GM21390 (cell line): ENCODE results near the gene REST.
A peak's percentile ranks its signal among the peaks of the same experiment; 100 is the strongest.

Source experiments
- ATAC-seq: cut with Tn5 transposase; IDR thresholded peaks from one replicate; pipeline ENCODE4 v1.9.1; 2021; ENCODE audit not compliant: unreplicated experiment

Gene REST

DNA sequence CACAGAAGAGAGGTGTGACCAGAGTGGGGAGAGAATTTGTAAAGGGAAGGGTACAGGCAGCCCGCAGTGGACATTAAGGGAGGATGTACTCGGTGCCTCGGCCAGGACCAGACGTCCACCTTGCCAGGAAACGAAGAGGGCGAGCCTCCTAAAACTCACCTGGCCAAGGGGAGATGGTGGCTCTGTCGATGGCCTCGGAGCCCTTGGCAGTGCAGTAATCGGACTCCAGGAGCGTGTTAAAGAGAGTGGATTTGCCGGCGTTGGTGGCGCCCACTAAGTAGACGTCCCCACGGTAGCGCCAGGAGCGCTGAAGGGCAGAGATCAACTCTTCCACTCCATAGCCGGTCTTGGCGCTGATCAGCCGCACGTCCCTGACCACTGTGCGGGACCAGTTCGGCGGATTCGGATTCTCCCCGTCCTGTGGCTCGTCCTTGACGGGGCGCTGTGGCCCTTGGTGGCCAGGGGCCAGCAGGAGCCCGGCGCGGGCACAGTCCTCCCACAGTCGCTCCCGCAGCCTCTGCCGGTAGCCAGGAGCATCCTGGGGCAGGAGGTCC lies 68.7 kb downstream of the REST start:
- ATAC-seq = no peak

DNA sequence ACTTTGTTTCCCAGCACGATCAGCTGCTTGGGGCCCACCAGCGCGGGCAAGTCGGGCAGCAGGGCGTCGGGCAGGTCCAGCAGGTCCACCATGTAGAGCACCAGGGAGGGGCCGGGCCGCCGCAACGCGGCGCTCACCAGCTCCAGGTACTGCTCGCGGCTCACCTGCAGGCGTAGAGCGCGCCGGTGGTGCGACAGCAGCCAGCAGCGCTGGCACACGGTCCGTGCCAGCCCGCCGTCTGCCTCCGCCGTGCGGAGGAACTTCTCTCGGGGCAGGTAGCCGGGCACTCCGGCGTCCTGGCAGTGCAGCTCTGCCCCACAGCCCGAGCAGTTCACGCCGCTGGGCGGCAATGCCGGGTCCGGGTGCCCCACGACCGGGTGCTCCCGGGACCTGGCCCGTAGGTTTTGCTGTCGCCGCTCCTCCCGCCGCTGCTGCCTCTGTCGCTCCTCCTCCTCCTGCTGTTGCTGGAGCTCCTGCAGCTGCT lies 69.2 kb downstream of the REST start:
- ATAC-seq = peak; percentile 28

DNA sequence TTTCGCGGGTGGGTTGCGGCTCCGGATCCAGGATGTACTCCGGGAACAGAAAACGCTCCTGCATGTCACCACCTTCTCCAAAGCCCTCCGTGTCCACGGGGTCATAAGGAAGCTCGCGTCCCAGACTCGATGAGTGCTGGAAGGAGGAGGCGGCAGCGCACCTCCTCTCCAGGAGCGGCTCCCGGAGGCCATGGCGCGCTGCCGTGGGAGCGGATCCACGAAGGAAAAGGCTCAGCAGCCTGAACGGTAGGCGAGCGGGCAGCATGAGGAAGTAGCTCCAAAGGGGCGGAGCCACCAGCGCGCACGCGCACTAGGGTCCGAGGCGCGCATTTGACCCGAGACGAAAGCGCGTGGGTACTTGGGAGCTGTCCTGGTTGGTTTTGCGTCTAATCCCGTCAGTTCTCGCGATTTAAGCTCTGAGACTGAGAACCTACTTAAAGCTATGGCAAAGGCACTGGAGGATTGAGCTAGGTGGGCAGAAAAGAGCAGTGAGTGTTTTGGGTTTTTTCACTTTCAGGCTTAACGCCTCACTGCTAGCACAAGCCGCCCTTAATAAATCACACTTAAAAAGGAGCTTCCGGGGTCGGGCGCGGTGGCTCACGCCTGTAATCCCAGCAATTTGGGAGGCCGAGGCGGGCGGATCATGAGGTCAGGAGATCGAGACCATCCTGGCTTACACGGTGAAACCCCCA lies 69.8 kb downstream of the REST start, which contains the start of gene NOA1:
NOA1 (minus strand) TSS at position 286 of the 692 bp plus-strand sequence; CDS start at position 265, 21 bp downstream.
- ATAC-seq = peak; percentile 82

DNA sequence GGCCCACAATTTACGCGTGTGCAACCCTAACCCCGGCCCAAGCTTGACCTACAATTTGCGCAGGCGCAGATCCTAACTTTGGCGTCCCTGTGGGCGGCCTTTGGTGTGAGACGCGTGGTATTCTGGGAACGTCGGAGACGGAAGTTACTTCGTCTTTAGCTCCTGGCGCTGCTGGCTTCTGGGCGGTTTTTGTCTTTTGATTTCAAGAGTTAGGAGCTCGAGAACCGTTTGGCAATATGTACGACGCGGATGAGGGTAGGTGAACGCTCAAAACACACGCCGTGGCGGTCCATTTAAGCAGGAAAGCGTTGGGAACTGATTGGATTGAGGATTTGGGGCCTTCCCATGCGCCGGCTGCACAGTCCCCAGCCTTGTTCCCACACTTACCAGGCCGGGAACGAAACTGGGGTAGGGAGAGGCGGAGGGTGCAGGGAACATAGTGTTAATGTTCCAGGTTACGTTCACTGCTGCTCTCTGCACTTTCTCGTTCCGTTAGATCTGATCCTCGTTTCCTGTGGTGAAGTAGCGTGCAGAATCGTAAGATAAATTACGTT lies 71.1 kb downstream of the REST start, which contains the start of gene POLR2B:
POLR2B (plus strand) TSS at position 147 of the 554 bp plus-strand sequence; CDS start at position 237, 90 bp downstream.
- ATAC-seq = peak; percentile 50

DNA sequence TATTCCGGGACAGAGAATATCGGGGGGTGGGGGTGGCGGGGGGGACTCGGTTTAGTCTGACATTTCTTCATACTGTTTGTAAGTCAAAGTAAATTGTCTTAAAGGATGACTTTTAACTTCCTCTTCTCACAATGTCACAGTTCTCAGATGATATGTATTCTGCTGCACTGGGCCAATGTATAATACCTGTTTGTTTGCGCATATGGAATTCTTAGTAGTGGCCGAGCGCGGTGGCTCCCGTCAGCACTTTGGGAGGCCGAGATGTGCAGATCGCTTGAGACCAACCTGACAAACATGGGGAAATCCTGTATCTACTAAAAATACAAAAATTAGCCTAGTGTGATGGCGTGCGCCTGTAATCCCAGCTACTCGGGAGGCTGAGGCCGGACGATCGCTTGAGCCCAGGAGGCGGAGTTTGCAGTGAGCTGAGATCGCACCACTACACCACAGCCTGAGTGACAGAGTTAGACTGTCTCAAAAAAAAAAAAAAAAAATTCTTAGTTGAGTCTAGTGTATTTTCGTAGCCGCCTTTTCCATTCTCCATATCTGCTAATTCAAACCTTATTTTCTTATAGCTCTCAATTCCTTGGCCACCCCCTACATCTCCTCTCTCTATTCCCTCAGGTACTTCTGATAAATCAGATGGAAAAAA lies 71.8 kb downstream of the REST start:
- no peak for ATAC-seq

DNA sequence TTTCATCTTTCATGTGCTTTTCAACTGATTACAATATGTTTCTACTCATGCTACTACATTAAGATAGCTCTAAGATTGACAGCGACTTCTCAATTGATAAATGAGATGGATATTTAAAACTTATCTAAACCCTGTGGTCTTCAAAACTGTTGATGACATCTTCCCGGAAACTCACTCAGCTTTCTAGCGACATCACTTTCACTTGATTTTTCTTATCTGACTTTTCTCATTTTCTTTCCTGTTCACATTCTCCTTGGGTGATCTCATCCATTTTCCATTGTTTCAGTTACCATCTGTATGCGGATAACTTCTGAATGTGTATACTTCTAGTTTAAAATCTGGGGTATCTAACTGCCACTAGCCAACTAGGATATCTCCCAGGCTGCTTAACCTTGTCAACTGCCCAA lies 74.1 kb downstream of the REST start:
- no peak for ATAC-seq

DNA sequence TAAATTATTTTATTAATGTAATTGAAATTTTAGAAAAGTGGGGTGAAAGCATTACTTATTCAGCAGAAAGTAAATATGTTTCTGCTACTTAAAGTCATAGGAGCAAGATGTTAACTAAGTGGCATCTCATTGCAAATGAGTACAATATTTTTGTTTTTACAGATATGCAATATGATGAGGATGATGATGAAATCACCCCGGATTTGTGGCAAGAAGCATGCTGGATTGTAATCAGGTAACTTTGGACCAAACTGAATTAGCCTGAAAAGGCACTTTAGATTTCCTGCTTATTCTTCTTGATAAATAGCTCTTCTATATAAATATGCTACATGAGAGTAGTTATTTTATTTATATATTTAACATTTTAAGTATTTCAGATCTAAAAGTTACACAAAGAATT lies 78.5 kb downstream of the REST start:
- ATAC-seq = no peak

GRCh38 chr4:56986952-56987351 lies 79.3 kb downstream of the REST start:
- no peak for ATAC-seq

DNA sequence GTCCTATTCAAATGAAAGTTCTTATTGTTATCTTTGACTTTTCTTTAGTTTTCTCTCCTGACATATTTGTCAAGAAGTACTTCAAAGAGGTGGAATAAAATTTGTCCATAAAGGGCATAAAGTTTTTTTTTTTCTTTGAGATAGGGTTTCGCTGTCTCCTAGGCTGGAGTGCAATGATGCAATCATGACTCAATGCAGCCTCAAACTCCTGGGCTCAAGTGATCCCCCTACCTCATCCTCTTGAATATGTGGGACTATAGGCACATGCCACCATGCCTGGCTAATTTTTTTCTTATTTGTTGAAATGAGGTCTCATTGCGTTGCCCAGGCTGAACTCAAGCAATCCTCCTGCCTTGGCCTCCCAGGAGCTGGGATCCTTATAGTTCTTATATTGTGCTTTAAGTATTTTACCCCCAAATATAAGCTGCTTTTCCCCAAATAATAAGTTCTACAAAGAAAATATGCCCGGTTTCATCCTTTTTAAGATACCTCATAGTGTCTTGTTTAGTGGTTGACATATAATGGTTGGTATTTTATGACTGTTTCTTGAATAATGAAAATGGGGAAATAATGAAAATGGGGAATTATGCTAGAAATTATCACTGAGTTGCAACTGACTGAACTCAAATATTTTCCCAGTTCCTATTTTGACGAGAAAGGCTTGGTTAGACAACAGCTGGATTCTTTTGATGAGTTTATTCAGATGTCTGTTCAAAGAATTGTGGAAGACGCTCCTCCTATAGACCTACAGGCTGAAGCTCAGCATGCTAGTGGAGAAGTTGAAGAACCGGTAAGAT lies 82.6 kb downstream of the REST start:
- no peak for ATAC-seq

- no peak for ATAC-seq
These were observed 87.8 kb downstream of the REST start for GRCh38 chr4:56995525-56995924.

DNA sequence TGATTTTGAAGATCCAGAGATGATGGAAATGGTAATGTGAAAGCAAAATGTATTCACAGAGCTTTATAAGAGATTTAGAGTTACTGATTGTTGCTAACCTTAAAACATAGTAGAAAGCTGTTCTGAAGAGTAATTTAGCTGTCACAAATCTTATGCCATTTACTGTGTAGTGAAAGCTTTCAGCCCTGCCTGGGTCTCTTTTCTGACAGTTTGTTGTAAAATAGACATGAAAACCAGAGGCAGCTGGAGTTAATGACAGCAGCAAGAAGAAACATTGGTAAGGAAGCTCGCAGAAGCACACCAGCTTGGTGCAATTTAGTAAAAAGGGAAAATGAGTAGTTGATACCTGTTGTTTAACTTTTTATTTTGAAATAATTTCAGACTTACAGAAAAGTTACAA lies 92.1 kb downstream of the REST start:
- ATAC-seq = no peak

DNA sequence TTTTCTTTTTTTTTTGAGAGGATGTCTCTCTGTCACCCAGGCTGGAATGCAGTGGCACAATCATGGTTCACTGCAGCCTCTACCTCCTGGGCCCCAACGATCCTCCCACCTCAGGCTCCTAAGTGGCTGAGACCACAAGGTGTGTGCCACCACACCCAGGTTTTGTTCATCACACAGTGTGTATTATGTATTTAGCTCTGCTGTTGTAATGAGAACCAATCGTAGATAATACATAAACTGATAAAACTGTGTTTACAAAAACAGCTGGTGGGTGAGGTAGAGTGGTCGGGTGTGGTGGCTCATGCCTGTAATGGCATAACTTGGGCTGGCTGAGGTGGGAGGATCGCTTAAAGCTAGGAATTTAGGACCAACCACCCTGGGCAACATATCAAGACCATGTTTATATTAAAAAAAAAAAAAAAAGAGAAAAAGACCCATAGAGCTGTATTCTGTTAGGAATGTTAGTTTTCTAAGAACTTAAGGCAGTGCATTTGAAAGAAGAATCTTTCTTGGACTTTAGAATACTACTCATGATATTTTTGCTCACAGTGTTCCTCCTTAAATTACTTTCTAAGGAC lies 105.9 kb downstream of the REST start:
- no peak for ATAC-seq
